H9 (cell line): ENCODE data around the gene WIZ. TPM values are rescaled to one million over a fixed set of nuclear protein-coding genes. Genes with fewer than 3 reads are reported as not detected.

ENCODE experiments used
- DNase-seq: peaks from one replicate; pipeline ENCODE4 v3.0.0-alpha.2; 2017
- H2AFZ ChIP-seq: one replicate; pipeline ENCODE4 v1.6.1; 2013; ENCODE audit warnings: mild to moderate bottlenecking, low read length, control low read depth, moderate library complexity
- H2AK5ac ChIP-seq: 2 replicates; pipeline ENCODE4 v1.6.1; 2013; ENCODE audit warnings: low read length, control low read depth, mixed read lengths; ENCODE audit not compliant: insufficient read length
- H2BK120ac ChIP-seq: one replicate; pipeline ENCODE4 v1.6.1; 2013; ENCODE audit warnings: low read depth, mild to moderate bottlenecking, low read length, control low read depth, inconsistent platforms; ENCODE audit not compliant: poor library complexity, severe bottlenecking
- H2BK12ac ChIP-seq: 2 replicates; pipeline ENCODE4 v1.6.1; 2013; ENCODE audit warnings: low read length, control low read depth, mixed read lengths, low read depth; ENCODE audit not compliant: insufficient read length
- H2BK15ac ChIP-seq: 2 replicates; pipeline ENCODE4 v1.6.1; 2013; ENCODE audit warnings: low read depth, low read length, control low read depth
- H2BK20ac ChIP-seq: one replicate; pipeline ENCODE4 v1.6.1; 2013; ENCODE audit warnings: low read depth, mild to moderate bottlenecking, low read length, control low read depth, inconsistent platforms; ENCODE audit not compliant: poor library complexity, severe bottlenecking
- H2BK5ac ChIP-seq: 2 replicates; pipeline ENCODE4 v1.6.1; 2013; ENCODE audit warnings: low read length, control low read depth, mixed read lengths; ENCODE audit not compliant: insufficient read length
- H3K14ac ChIP-seq: 2 replicates; pipeline ENCODE4 v1.6.1; 2013; ENCODE audit warnings: low read length, control low read depth; ENCODE audit not compliant: insufficient read depth
- H3K18ac ChIP-seq: 2 replicates; pipeline ENCODE4 v1.6.1; 2013; ENCODE audit warnings: low read depth, mild to moderate bottlenecking, mixed read lengths, low read length, control low read depth; ENCODE audit not compliant: insufficient read length
- H3K23ac ChIP-seq: 2 replicates; pipeline ENCODE4 v1.6.1; 2013; ENCODE audit warnings: low read length, control low read depth, mixed read lengths, low read depth; ENCODE audit not compliant: insufficient read length
- H3K23me2 ChIP-seq: 2 replicates; pipeline ENCODE4 v1.6.1; 2013; ENCODE audit warnings: low read depth, mild to moderate bottlenecking, mixed read lengths, low read length, control low read depth; ENCODE audit not compliant: insufficient read length, poor library complexity, severe bottlenecking
- H3K27ac ChIP-seq: 2 replicates; pipeline ENCODE4 v1.5.1; 2013; ENCODE audit warnings: low read length, control low read depth, mixed read lengths, low read depth; ENCODE audit not compliant: insufficient read length
- H3K27me3 ChIP-seq: 2 replicates; pipeline ENCODE4 v1.6.1; 2013; ENCODE audit warnings: low read length, control low read depth, inconsistent platforms; ENCODE audit not compliant: insufficient read depth
- H3K4ac ChIP-seq: 2 replicates; pipeline ENCODE4 v1.6.1; 2013; ENCODE audit warnings: low read depth, mild to moderate bottlenecking, control low read depth, inconsistent platforms, low read length, moderate library complexity
- H3K4me1 ChIP-seq: 2 replicates; pipeline ENCODE4 v1.6.1; 2013; ENCODE audit warnings: low read length, control low read depth, inconsistent platforms; ENCODE audit not compliant: insufficient read depth
- H3K4me2 ChIP-seq: 2 replicates; pipeline ENCODE4 v1.6.1; 2013; ENCODE audit warnings: low read length, control low read depth, mixed read lengths; ENCODE audit not compliant: insufficient read length, insufficient read depth
- H3K56ac ChIP-seq: 2 replicates; pipeline ENCODE4 v1.6.1; 2013; ENCODE audit warnings: low read depth, mild to moderate bottlenecking, mixed read lengths, low read length, control low read depth; ENCODE audit not compliant: insufficient read length
- H3K79me1 ChIP-seq: 2 replicates; pipeline ENCODE4 v1.6.1; 2013; ENCODE audit warnings: low read depth, mild to moderate bottlenecking, moderate library complexity, low read length, control low read depth, inconsistent platforms; ENCODE audit not compliant: insufficient read depth, poor library complexity, severe bottlenecking
- H3K79me2 ChIP-seq: 2 replicates; pipeline ENCODE4 v1.6.1; 2013; ENCODE audit warnings: low read length, control low read depth, inconsistent platforms; ENCODE audit not compliant: insufficient read depth
- H3K9ac ChIP-seq: 2 replicates; pipeline ENCODE4 v1.6.1; 2013; ENCODE audit warnings: low read length, control low read depth, mixed read lengths; ENCODE audit not compliant: insufficient read length; ENCODE audit errors: extremely low read depth
- H3K9me3 ChIP-seq: one replicate; pipeline ENCODE4 v1.6.1; 2013; ENCODE audit warnings: low read depth, low read length, inconsistent platforms; ENCODE audit not compliant: control insufficient read depth
- H3T11ph ChIP-seq: one replicate; pipeline ENCODE4 v1.6.1; 2013; ENCODE audit warnings: mild to moderate bottlenecking, low read length, control low read depth, inconsistent platforms
- H4K20me1 ChIP-seq: one replicate; pipeline ENCODE4 v1.6.1; 2013; ENCODE audit not compliant: control insufficient read depth, insufficient read length, insufficient read depth
- H4K5ac ChIP-seq: 2 replicates; pipeline ENCODE4 v1.6.1; 2013; ENCODE audit warnings: low read depth, mild to moderate bottlenecking, mixed read lengths, low read length, control low read depth; ENCODE audit not compliant: insufficient read length
- H4K8ac ChIP-seq: replicated peaks from 2 replicates; pipeline ENCODE4 v1.6.1; 2013; ENCODE audit warnings: low read length, control low read depth, mixed read lengths, low read depth; ENCODE audit not compliant: insufficient read length
- H4K91ac ChIP-seq: 2 replicates; pipeline ENCODE4 v1.6.1; 2013; ENCODE audit warnings: low read depth, mild to moderate bottlenecking, moderate library complexity, mixed read lengths, low read length, control low read depth; ENCODE audit not compliant: insufficient read length
- H3K27ac Mint-ChIP-seq, 3 experiments: 2 replicates in 2 of 3; 3 replicates in 1 of 3; pipeline ENCODE4 v1.8.0; 2020 to 2021; ENCODE audit warnings: mixed read lengths in 3 of 3, mild to moderate bottlenecking in 1 of 3, moderate library complexity in 1 of 3
- H3K27me3 Mint-ChIP-seq: 2 replicates; pipeline ENCODE4 v1.8.0; 2021; ENCODE audit warnings: low read depth, mild to moderate bottlenecking, moderate library complexity, mixed read lengths
- H3K36me3 Mint-ChIP-seq, 3 experiments: 2 replicates in 2 of 3; 3 replicates in 1 of 3; pipeline ENCODE4 v1.8.0; 2020 to 2021; ENCODE audit warnings: low read depth in 3 of 3, mixed read lengths in 3 of 3; ENCODE audit not compliant: insufficient read depth in 1 of 3
- H3K4me1 Mint-ChIP-seq, 2 experiments: 2 replicates each; pipeline ENCODE4 v1.8.0; 2020; ENCODE audit warnings: mixed read lengths in 2 of 2
- H3K4me3 Mint-ChIP-seq, 2 experiments: 2 replicates in 1 of 2; 3 replicates in 1 of 2; pipeline ENCODE4 v1.8.0; 2020 to 2021; ENCODE audit warnings: mild to moderate bottlenecking in 2 of 2, mixed read lengths in 2 of 2, moderate library complexity in 1 of 2
- H3K9me3 Mint-ChIP-seq, 2 experiments: 2 replicates in 1 of 2; 3 replicates in 1 of 2; pipeline ENCODE4 v1.8.0; 2020; ENCODE audit warnings: mild to moderate bottlenecking in 2 of 2, mixed read lengths in 2 of 2, moderate library complexity in 1 of 2
- WGBS: extraction: QIAGEN DNeasy Blood & Tissue Kit; methylation state at CpG from one replicate; pipeline ENCODE4 v1.1.7; 2013; ENCODE audit warnings: missing lambda C conversion rate, low lambda C conversion rate, mixed read lengths; ENCODE audit not compliant: insufficient read length; ENCODE audit errors: extremely low coverage; 5-methylcytosine and 5-hydroxymethylcytosine counted together
- total RNA-seq: library from RNA; stranded (reverse); gene quantifications from 2 replicates; pipeline ENCODE4 v1.2.1, GENCODE V29; 2021
- TF ChIP-seq, protein P1 (sequence below): fragments of 200-600 bp; sonication (generic); conservative IDR thresholded peaks from 3 replicates; pipeline ENCODE4 v1.8.0; 2021; ENCODE audit warnings: antibody characterized with exemption, mild to moderate bottlenecking

Gene WIZ
- total RNA-seq, 1 experiment from 2014 or later = 33.3 TPM

DNA sequence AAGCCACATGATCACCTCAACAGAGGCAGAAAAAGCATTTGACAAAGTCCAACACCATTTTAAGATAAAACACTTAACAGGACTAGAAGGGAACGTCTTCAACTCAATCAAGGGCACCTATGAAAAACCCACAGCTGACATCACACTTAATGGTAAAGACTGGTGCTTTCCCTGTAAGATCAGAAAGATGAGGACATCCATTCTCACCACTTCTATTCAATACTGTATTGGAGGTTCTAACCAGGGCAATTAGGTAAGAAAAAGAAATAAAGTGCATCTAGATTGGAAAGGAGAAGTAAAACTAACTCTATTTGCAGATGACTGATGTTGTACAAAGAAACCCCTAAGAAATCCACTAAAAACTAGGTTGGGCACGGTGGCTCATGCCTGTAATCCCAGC lies 58.9 kb downstream of the WIZ start:
- no peak overlapping the region for H2AFZ ChIP-seq
- Mint-ChIP-seq H3K9me3 (no peaks in the 10 kb centered on the region), H3K36me3 (peaks cover 22 to 67% (median 50%) of the 10 kb centered on the region in 3 experiments; a peak in 6 of 7 replicates), H3K4me1 (no peaks in the 10 kb centered on the region), H3K27me3 (no peaks in the 10 kb centered on the region), H3K4me3 (no peak overlapping the region), H3K27ac (no peak overlapping the region)
- no peak overlapping the region for H2BK120ac ChIP-seq
- H3K27me3 ChIP-seq = no peaks in the 10 kb centered on the region
- H3K27ac ChIP-seq = no peak overlapping the region
- no peak overlapping the region for H2BK12ac ChIP-seq
- H2BK15ac ChIP-seq = no peak overlapping the region
- no peak overlapping the region for H3K4me2 ChIP-seq
- H3K79me2 ChIP-seq = no peaks in the 10 kb centered on the region
- H3K23me2 ChIP-seq = no peaks in the 10 kb centered on the region
- H3K4ac ChIP-seq = no peak overlapping the region
- no peak overlapping the region for H2AK5ac ChIP-seq
- no peak overlapping the region for H4K5ac ChIP-seq
- no peak for DNase-seq
- H3K4me1 ChIP-seq = no peaks in the 10 kb centered on the region
- peaks cover 9% of the 10 kb centered on the region for H3K79me1 ChIP-seq
- WGBS = no CpG with 5 or more reads among the region's 2 CpGs
- H3K18ac ChIP-seq = no peak overlapping the region
- H3K56ac ChIP-seq = no peak overlapping the region
- H3K9me3 ChIP-seq = no peaks in the 10 kb centered on the region
- H4K91ac ChIP-seq = no peak overlapping the region
- no peak overlapping the region for H3K23ac ChIP-seq
- no peaks in the 10 kb centered on the region for H4K20me1 ChIP-seq
- H3K9ac ChIP-seq = no peak overlapping the region
- TF ChIP-seq, protein P1, sequence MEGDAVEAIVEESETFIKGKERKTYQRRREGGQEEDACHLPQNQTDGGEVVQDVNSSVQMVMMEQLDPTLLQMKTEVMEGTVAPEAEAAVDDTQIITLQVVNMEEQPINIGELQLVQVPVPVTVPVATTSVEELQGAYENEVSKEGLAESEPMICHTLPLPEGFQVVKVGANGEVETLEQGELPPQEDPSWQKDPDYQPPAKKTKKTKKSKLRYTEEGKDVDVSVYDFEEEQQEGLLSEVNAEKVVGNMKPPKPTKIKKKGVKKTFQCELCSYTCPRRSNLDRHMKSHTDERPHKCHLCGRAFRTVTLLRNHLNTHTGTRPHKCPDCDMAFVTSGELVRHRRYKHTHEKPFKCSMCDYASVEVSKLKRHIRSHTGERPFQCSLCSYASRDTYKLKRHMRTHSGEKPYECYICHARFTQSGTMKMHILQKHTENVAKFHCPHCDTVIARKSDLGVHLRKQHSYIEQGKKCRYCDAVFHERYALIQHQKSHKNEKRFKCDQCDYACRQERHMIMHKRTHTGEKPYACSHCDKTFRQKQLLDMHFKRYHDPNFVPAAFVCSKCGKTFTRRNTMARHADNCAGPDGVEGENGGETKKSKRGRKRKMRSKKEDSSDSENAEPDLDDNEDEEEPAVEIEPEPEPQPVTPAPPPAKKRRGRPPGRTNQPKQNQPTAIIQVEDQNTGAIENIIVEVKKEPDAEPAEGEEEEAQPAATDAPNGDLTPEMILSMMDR = no peak
- no peak overlapping the region for H2BK20ac ChIP-seq
- no peak overlapping the region for H4K8ac ChIP-seq
- H3K14ac ChIP-seq = no peak overlapping the region
- H3T11ph ChIP-seq = no peak overlapping the region
- H2BK5ac ChIP-seq = no peak overlapping the region
